ENCODE data around the gene DLGAP1. TPM values are rescaled to one million over a fixed set of nuclear protein-coding genes. Genes with fewer than 3 reads are reported as not detected.
"Not testable (repeated sequence)": the region's sequence is repeated elsewhere in the genome, so short reads cannot be mapped to it uniquely, and the experiment has no call there.

DLGAP1 gene
- total and polyA plus RNA-seq, 4 donors = 0.54 to 11.8 (median 3.1) TPM

DNA sequence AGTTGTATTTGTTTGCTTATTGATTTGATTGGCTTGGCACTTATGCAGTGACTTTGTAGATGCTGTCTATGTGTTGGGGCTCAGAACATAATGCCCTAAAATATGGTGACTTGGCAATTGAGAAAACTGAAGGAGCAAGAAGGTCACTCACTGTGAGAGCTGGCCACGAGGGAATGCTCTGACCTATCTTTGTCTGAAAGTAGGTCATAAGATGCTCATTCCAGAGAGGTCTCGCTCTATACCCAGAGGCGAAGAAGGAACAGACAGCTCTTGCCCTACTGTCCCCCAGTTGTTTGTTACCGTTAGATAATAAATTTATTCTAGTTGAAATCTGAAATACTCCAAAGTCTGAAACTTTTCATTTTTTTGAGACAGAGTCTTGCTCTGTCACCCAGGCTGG lies 846.6 kb downstream of the DLGAP1 start:
- ATAC-seq (ENCODE audit: insufficient read depth, low FRiP score) (no peak), DNase-seq (no peak)
- Histone ChIP-seq H3K36me3 (ENCODE audit: control insufficient read depth in 4 of 4, insufficient read depth in 4 of 4, low read length in 4 of 4) (no peaks in the 10 kb centered on the region), H3K4me3 (no peak overlapping the region), H3K9ac (ENCODE audit: insufficient read depth in 1 of 2, low read length in 2 of 2) (no peak overlapping the region), H3K4me1 (ENCODE audit: control insufficient read depth in 5 of 5, insufficient read depth in 5 of 5, low read length in 5 of 5) (peaks cover 3 to 42% (median 18%) of the 10 kb centered on the region in 5 donors), H3K27ac (ENCODE audit: low read depth in 1 of 2, low read length in 1 of 2) (no peak overlapping the region), H3K27me3 (ENCODE audit: control insufficient read depth in 3 of 3, insufficient read depth in 3 of 3, low read length in 2 of 3) (no peaks in the 10 kb centered on the region), H3K9me3 (ENCODE audit: control insufficient read depth in 4 of 4, insufficient read depth in 3 of 4, low read length in 3 of 4) (no peaks in the 10 kb centered on the region)
- 92 to 96% methylated on average over 4 of the region's 4 CpGs for WGBS, 2 donors
- no peak for TF ChIP-seq CTCF (IDR thresholded peaks at IDR 0.05; ENCODE audit: control extremely low read depth, extremely low read depth)

DNA sequence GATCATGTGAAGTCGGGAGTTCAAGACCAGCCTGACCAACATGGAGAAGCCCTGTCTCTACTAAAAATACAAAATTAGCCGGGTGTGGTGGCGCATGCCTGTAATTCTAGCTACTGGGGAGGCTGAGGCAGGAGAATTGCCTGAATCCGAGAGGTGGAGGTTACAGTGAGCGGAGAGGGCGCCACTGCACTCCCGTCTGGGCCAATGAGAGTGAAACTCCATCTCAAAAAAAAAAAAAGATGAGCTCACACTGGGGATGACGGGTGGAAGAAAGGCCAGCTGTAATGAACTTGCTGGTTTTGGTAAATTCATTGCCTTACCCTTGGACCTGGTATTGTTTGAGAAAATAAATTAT lies 847.0 kb downstream of the DLGAP1 start:
- H3K36me3 ChIP-seq (ENCODE audit: control insufficient read depth in 4 of 4, insufficient read depth in 4 of 4, low read length in 4 of 4); DNase-seq; H3K27me3 ChIP-seq (ENCODE audit: control insufficient read depth in 3 of 3, insufficient read depth in 3 of 3, low read length in 2 of 3); H3K9me3 ChIP-seq (ENCODE audit: control insufficient read depth in 4 of 4, insufficient read depth in 3 of 4, low read length in 3 of 4); H3K27ac ChIP-seq (ENCODE audit: low read depth in 1 of 2, low read length in 1 of 2); H3K9ac ChIP-seq (ENCODE audit: insufficient read depth in 1 of 2, low read length in 2 of 2); ATAC-seq (ENCODE audit: insufficient read depth, low FRiP score); H3K4me3 ChIP-seq: not testable (repeated sequence)
- peaks cover 3 to 46% (median 18%) of the 10 kb centered on the region in 5 donors for H3K4me1 ChIP-seq (ENCODE audit: control insufficient read depth in 5 of 5, insufficient read depth in 5 of 5, low read length in 5 of 5)
- 83 to 86% methylated on average over 8 of the region's 8 CpGs for WGBS, 2 donors

DNA sequence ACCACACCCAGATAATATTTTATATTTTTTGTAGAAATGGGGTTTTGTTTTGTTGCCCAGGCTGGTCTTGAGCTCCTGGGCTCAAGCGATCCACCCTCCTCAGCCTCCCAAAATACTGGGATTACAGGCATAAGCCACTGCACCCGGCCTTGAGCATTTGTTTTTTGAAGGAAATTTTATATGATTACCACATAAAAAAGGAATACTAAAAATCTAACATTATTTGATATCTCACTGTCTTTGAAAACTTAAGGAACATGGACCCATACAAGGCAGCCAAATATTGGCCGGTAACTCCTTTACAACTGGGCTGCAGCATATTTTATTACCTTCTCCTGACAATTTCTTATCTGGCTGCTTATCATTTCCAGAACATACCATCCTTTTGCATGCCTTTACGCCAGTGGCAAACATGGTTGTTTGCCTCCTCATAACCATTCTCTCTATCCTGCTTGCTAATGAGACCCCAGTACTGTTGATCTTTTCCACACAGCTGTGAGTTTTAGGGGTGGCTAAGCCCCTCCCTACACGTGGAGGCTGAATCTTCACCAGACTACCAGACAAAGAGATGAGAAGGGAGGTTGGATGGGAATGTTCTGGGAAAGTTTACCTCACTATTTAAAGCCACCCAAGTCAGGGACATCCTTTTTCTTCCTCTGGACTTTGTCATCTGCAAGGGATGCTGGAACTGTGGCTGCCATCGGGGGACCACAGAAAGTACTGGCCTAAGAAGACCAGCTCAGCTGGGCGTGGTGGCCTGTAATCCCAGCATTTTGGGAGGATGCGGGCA lies 847.6 kb downstream of the DLGAP1 start:
- Histone ChIP-seq H3K4me1 (ENCODE audit: control insufficient read depth in 5 of 5, insufficient read depth in 5 of 5, low read length in 5 of 5) (peaks cover 3 to 51% (median 18%) of the 10 kb centered on the region in 5 donors), H3K9me3 (ENCODE audit: control insufficient read depth in 4 of 4, insufficient read depth in 3 of 4, low read length in 3 of 4) (no peaks in the 10 kb centered on the region), H3K36me3 (ENCODE audit: control insufficient read depth in 4 of 4, insufficient read depth in 4 of 4, low read length in 4 of 4) (no peaks in the 10 kb centered on the region), H3K9ac (ENCODE audit: insufficient read depth in 1 of 2, low read length in 2 of 2) (no peak overlapping the region), H3K27ac (ENCODE audit: low read depth in 1 of 2, low read length in 1 of 2) (no peak overlapping the region), H3K27me3 (ENCODE audit: control insufficient read depth in 3 of 3, insufficient read depth in 3 of 3, low read length in 2 of 3) (no peaks in the 10 kb centered on the region), H3K4me3 (no peak overlapping the region)
- TF ChIP-seq CTCF (IDR thresholded peaks at IDR 0.05; ENCODE audit: control extremely low read depth, extremely low read depth) = no peak
- ATAC-seq (ENCODE audit: insufficient read depth, low FRiP score) (no peak), DNase-seq (no peak)
- WGBS, 2 donors = 87 to 92% methylated on average over 8 of the region's 8 CpGs

DNA sequence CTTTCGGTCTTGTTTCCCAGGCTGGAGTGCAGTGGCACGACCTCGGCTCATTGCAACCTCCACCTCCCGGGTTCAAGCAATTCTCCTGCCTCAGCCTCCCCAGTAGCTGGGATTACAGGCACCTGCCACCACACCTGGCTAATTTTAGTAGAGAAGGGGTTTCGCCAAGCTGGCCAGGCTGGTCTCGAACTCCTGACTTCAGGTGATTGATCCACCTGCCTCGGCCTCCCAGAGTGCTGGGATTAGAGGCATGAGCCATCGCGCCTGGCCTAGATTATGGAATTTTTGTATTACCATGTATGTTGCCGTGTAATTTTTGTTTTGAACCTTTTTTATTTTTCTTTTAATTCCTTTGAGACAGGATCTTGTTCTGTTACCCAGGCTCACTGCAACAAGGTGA lies 848.2 kb downstream of the DLGAP1 start:
- H3K27ac ChIP-seq (ENCODE audit: low read depth in 1 of 2, low read length in 1 of 2); H3K4me3 ChIP-seq; H3K9me3 ChIP-seq (ENCODE audit: control insufficient read depth in 4 of 4, insufficient read depth in 3 of 4, low read length in 3 of 4); H3K36me3 ChIP-seq (ENCODE audit: control insufficient read depth in 4 of 4, insufficient read depth in 4 of 4, low read length in 4 of 4); ATAC-seq (ENCODE audit: insufficient read depth, low FRiP score); H3K9ac ChIP-seq (ENCODE audit: insufficient read depth in 1 of 2, low read length in 2 of 2); H3K27me3 ChIP-seq (ENCODE audit: control insufficient read depth in 3 of 3, insufficient read depth in 3 of 3, low read length in 2 of 3); DNase-seq: not testable (repeated sequence)
- WGBS, 2 donors = 90% methylated on average over 10 of the region's 10 CpGs
- peaks cover 3 to 50% (median 18%) of the 10 kb centered on the region in 5 donors for H3K4me1 ChIP-seq (ENCODE audit: control insufficient read depth in 5 of 5, insufficient read depth in 5 of 5, low read length in 5 of 5)

All from lung (tissue), 12 donors.